Suprapubic skin (tissue), 4 donors: ENCODE measurements around the gene FMNL2. TPM values are rescaled to one million over a fixed set of nuclear protein-coding genes. Genes with fewer than 3 reads are reported as not detected.

Experiments used
- DNase-seq, 2 donors: peaks; one replicate each; pipeline ENCODE4 v3.0.0-alpha.2; 2019; ENCODE audit warnings: low spot score in 2 of 2
- H3K27ac ChIP-seq: fragments of 200-600 bp; sonication (generic); one replicate; pipeline ENCODE4 v1.5.1; 2019
- H3K27me3 ChIP-seq: fragments of 200-600 bp; sonication (generic); one replicate; pipeline ENCODE4 v1.5.1; 2019
- H3K36me3 ChIP-seq: fragments of 200-600 bp; sonication (generic); one replicate; pipeline ENCODE4 v1.5.1; 2019
- H3K4me1 ChIP-seq: fragments of 200-600 bp; sonication (generic); one replicate; pipeline ENCODE4 v1.5.1; 2019
- H3K4me3 ChIP-seq: fragments of 200-600 bp; sonication (generic); one replicate; pipeline ENCODE4 v1.5.1; 2019; ENCODE audit warnings: mild to moderate bottlenecking
- H3K9me3 ChIP-seq: fragments of 200-600 bp; sonication (generic); one replicate; pipeline ENCODE4 v1.5.1; 2019
- EP300 ChIP-seq: sonication (generic); formaldehyde crosslinking; IDR thresholded peaks from one replicate; pipeline ENCODE4 v1.6.1; 2017; ENCODE audit warnings: antibody characterized with exemption
- POLR2A ChIP-seq, 2 donors: fragments of 450-650 bp; IDR thresholded peaks; one replicate each; pipeline ENCODE4 v1.6.1; 2017; ENCODE audit warnings: antibody characterized with exemption in 2 of 2, mild to moderate bottlenecking in 2 of 2, moderate library complexity in 2 of 2
- POLR2AphosphoS5 ChIP-seq, 3 donors: sonication (generic); formaldehyde crosslinking; IDR thresholded peaks; one replicate each; pipeline ENCODE4 v1.6.1; 2017; ENCODE audit warnings: antibody characterized with exemption in 3 of 3
- WGBS: methylation state at CpG from one replicate; pipeline ENCODE4 v1.1.5; 2018; 5-methylcytosine and 5-hydroxymethylcytosine counted together
- total RNA-seq, 4 donors: library from RNA; depleted of rRNA; stranded (reverse); fragments of >200 nt; gene quantifications; one replicate each; pipeline ENCODE4 v1.1.0, GENCODE V29; 2016
- TF ChIP-seq, protein P1 (sequence below), 2 donors: fragments of 200-600 bp in 1 of 2; fragments of 450-650 bp in 1 of 2; sonication (generic) in 1 of 2; IDR thresholded peaks; one replicate each; pipeline ENCODE4 v1.5.1; 2016 to 2019; ENCODE audit warnings: antibody characterized with exemption in 2 of 2, mild to moderate bottlenecking in 1 of 2, moderate library complexity in 1 of 2

The FMNL2 gene
- total RNA-seq, 4 donors from 2014 or later: 15.4 to 18.1 (median 16.0) TPM

DNA sequence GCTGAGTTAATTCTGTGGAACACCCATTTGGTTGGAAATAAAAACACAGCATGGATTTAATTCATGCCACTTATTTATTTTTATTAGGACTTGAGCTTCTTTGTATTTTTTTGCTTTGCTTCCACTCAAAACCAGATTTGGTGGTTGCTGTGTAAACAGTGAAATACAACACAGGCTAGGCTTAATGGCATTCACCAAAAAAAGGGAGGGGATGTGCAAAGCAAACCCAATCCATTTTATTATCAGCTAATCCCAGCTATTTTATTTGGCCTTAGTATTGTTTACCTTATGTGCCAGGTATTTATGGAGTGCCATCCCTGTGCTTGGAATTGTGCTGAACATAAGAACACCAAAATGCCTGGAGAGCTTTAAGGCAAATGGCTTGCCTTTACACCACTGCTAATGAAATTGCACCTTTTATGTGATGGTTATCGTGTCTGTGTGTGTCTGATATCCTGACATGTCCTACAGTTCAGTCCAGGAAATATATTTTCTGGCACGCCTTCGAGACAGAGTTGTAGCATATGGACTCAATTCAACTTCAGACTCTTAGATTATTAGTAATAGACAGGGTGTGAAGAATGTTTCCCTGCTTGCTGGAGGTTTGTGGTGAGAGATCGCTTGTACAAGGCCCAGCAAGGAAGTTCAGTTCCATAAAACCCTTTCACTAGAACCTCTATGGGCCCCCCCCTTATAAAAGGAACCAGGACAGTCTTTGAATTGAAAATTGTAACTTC, 282.6 kb downstream of the FMNL2 start:
- H3K4me1 ChIP-seq: peaks cover 3% of the 10 kb centered on the region
- H3K27me3 ChIP-seq: no peaks in the 10 kb centered on the region
- no peaks in the 10 kb centered on the region for H3K9me3 ChIP-seq
- peaks cover 19% of the 10 kb centered on the region for H3K36me3 ChIP-seq
- H3K4me3 ChIP-seq: no peak overlapping the region
- no peak overlapping the region for H3K27ac ChIP-seq
- 74% methylated on average over 4 of the region's 4 CpGs for WGBS
- no peak for TF ChIP-seq POLR2A (IDR thresholded peaks at IDR 0.05)
- no peak for DNase-seq

DNA sequence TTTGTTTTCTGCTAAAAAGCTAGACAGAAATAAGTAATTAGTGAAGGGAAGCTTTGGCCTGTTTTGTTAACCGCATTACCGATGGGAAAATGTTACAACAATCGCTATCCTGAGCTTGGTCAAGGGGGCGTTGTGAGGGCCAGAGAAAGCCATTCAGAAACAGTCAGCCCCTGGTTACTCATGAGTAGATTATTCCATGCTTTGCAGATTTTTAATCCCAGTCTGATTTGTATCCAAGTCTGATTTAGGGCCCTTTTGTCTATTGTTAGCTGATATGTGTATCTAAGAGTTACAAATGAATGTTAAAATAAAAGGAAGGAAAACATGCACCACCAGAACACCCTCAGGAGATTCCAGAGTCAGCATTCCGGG, 283.2 kb downstream of the FMNL2 start:
- Histone ChIP-seq H3K4me1 (no peaks in the 10 kb centered on the region), H3K9me3 (no peaks in the 10 kb centered on the region), H3K27me3 (no peaks in the 10 kb centered on the region), H3K4me3 (no peak overlapping the region), H3K27ac (no peak overlapping the region), H3K36me3 (peaks cover 19% of the 10 kb centered on the region)
- WGBS: 78% methylated on average over 5 of the region's 5 CpGs
- DNase-seq: no peak
- TF ChIP-seq EP300 (no peak), POLR2A (IDR thresholded peaks at IDR 0.05) (no peak), POLR2AphosphoS5 (IDR thresholded peaks at IDR 0.05) (no peak)
- TF ChIP-seq, protein P1, sequence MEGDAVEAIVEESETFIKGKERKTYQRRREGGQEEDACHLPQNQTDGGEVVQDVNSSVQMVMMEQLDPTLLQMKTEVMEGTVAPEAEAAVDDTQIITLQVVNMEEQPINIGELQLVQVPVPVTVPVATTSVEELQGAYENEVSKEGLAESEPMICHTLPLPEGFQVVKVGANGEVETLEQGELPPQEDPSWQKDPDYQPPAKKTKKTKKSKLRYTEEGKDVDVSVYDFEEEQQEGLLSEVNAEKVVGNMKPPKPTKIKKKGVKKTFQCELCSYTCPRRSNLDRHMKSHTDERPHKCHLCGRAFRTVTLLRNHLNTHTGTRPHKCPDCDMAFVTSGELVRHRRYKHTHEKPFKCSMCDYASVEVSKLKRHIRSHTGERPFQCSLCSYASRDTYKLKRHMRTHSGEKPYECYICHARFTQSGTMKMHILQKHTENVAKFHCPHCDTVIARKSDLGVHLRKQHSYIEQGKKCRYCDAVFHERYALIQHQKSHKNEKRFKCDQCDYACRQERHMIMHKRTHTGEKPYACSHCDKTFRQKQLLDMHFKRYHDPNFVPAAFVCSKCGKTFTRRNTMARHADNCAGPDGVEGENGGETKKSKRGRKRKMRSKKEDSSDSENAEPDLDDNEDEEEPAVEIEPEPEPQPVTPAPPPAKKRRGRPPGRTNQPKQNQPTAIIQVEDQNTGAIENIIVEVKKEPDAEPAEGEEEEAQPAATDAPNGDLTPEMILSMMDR (IDR thresholded peaks at IDR 0.05): no peak

DNA sequence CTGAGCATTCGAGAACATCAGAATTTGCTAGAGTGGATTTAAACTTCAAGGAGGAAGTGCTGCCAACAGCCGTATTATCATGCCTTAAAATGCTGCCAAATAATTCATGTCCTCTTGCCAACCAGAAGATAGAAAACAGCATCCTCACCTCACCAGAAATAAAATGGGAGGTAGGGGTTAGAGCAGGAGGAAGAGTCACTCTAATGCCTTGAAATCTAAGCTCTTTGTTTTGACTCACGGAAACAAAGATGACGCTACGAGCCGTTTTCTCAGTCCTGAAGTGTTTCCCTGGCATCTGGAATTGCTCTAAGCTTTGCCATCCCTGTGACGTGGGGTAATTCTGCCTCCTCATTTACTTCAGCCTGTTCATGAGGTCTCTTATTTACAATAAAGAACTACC, 285.2 kb downstream of the FMNL2 start:
- Histone ChIP-seq H3K36me3 (peaks cover 19% of the 10 kb centered on the region), H3K9me3 (no peaks in the 10 kb centered on the region), H3K27me3 (no peaks in the 10 kb centered on the region), H3K4me3 (no peak overlapping the region), H3K27ac (no peak overlapping the region), H3K4me1 (no peaks in the 10 kb centered on the region)
- no peak for DNase-seq
- no peak for TF ChIP-seq POLR2AphosphoS5 (IDR thresholded peaks at IDR 0.05)
- no peak for TF ChIP-seq EP300
- TF ChIP-seq, protein P1 (IDR thresholded peaks at IDR 0.05): no peak
- no peak for TF ChIP-seq POLR2A (IDR thresholded peaks at IDR 0.05)
- 71% methylated on average over 7 of the region's 7 CpGs for WGBS

DNA sequence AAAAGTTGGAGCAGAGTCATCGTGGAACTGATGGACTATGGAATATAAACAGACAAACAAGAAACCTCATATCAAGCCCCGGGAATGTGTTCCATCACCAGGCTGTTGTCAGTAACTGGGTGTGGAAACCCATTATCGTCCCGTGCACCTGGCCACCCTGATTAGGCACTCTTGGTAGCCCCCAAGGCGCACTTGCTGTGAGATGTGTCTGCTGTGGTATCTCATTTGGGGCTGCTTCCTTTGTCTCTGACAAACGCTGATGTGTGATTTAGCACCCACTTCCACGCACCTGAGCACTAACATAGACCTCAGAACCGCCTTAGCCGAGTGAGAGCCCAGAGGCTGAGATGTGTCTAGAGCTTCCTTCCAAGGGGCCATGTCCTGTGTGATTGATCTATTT, 286.0 kb downstream of the FMNL2 start:
- DNase-seq: no peak
- H3K4me3 ChIP-seq: no peak overlapping the region
- WGBS: 90% methylated on average over 8 of the region's 9 CpGs
- TF ChIP-seq, protein P1 (IDR thresholded peaks at IDR 0.05): no peak
- TF ChIP-seq POLR2AphosphoS5 (IDR thresholded peaks at IDR 0.05) (no peak), EP300 (no peak), POLR2A (IDR thresholded peaks at IDR 0.05) (no peak)
- no peaks in the 10 kb centered on the region for H3K27me3 ChIP-seq
- no peaks in the 10 kb centered on the region for H3K4me1 ChIP-seq
- peaks cover 23% of the 10 kb centered on the region for H3K36me3 ChIP-seq
- H3K9me3 ChIP-seq: no peaks in the 10 kb centered on the region
- no peak overlapping the region for H3K27ac ChIP-seq

DNA sequence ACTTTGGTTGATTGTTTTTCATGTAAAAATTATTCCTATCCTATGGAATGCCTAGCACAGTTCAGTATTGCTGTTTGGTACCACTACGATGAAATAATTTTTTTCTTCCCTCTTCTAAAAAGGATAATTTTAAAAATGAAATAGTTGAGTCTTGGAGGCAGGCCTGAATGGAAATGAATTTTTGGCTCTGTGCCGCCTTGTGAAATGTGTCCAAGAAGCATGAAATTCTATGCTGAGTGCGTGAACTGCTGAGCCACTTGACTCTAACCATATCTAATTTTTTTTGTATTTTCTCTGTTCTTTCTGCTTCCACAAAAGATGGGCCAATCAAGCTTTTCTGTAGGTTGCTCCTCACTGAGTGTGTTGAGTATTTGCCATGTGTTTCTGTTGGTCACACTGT, 287.2 kb downstream of the FMNL2 start:
- no peak overlapping the region for H3K27ac ChIP-seq
- DNase-seq: no peak
- TF ChIP-seq POLR2A (IDR thresholded peaks at IDR 0.05) (no peak), POLR2AphosphoS5 (IDR thresholded peaks at IDR 0.05) (no peak), EP300 (no peak)
- TF ChIP-seq, protein P1 (IDR thresholded peaks at IDR 0.05): no peak
- H3K4me1 ChIP-seq: no peaks in the 10 kb centered on the region
- no peaks in the 10 kb centered on the region for H3K27me3 ChIP-seq
- H3K4me3 ChIP-seq: no peak overlapping the region
- H3K9me3 ChIP-seq: no peaks in the 10 kb centered on the region
- 83% methylated on average over 3 of the region's 3 CpGs for WGBS
- peaks cover 16% of the 10 kb centered on the region for H3K36me3 ChIP-seq
